ENCODE results near the gene TMEM267.
"Not testable (repeated sequence)": the region's sequence is repeated elsewhere in the genome, so short reads cannot be mapped to it uniquely, and the experiment has no call there.

TMEM267 gene, protein sequence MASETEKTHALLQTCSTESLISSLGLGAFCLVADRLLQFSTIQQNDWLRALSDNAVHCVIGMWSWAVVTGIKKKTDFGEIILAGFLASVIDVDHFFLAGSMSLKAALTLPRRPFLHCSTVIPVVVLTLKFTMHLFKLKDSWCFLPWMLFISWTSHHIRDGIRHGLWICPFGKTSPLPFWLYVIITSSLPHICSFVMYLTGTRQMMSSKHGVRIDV

DNA sequence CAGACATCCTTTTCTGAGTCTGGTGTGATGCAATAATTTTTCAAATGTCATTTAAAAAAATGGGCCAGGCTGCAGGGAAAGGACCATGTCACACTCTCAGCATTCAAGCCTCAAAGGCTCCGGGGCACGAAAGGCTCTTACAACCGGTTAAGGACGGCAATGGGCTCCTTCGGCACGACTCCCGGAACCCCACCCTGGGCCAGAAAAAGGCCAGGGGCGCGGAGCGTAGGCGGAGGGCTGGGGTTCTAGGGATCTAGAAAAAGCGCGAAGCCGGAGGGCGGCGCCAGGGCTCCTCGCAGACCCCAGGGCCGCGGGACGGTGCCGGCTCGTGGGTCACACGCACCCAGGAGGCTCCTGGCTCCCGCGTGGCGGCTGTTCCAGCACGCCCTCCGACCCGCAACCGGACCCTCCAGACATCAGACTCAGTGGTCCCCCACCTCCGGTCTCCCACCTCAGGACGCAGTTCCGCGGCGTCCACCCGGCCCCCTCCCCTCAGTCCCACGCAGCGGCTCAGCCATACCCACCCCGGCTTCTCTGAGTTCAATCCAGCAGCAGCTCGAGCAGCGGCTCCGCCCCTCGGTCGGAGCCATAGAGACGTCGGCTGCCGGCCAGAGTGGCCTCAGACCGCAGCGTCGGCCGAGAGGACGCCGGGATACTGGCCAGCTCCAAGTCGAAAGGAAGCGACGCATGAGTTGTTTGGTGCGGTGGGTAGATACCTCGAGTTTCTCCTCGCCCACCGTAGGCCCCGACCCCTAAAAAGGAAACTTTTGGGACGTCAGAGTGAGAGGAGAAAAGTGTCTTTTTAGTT lies at the start of gene TMEM267:
Gene TMEM267 (minus strand): TSS at position 568 of the 808 bp plus-strand sequence. CDS start 29,896 bp downstream, outside the sequence.
- H3K27ac ChIP-seq, result peak within 1 kb of the TSS; percentile 84 to 99 (median 96)
- peak within 1 kb of the TSS; percentile 71 to 90 (median 82) for H3K4me3 ChIP-seq

DNA sequence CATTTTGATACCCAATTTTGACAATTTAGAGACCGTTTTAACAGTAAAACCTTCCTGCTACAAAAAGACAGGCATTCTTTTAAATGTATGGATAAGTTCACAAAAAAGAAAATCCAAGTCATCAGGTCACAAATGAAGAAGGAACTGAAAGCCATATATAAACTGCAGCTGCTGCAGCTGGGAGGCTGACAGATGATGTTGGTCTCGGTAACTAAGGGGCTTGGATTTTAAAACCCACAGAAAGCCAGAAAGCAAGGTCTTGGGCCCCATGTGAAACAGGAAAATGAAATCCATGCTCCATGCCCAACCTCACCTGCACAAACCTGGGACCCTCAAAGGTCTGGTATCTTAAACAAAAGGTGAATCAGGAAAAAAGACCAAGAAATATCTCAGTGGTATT lies 47.0 kb upstream of the TMEM267 start:
- H3K27ac ChIP-seq, result no peak overlapping the region
- no peak overlapping the region for H3K4me3 ChIP-seq

DNA sequence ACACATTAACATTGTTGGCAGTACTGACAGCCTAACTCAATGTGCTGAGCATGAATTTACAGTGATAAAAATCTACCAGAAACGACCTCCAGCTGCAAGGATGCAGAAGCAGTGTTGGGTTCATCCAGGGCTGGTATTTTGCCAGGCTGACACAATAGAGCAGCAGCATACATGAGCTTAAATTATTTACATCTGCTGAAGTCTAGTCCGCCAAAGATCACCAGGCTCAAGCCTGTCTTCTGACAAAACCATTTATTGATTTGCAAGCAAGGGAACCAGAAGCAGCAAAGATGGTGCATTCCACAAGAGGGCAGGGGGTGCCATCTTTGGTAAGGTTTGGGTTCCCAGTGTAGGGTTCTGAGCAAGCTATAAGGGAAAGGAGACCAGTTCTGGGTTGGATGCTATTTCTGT lies 40.0 kb upstream of the TMEM267 start:
- Histone ChIP-seq H3K27ac (no peak overlapping the region), H3K4me3 (no peak overlapping the region)

DNA sequence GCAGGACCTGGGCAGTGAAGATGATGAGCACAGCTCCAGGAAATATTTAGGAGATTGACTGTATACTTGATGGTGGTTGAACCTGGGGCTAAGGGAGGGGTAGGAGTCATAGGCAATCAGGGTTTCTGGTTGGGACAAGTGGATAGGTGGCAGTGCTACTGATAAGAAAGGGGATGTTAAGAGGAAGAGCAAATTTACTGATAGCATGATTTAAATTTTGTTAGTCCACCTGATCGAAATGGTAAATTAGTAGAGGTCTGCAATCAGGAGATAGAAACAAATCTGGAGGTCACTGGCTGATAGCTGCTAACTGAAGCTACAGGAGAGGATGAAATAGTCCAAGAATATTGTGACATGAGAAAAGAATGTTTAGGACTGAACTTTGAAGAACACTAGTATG lies 37.0 kb upstream of the TMEM267 start:
- no peak overlapping the region for H3K4me3 ChIP-seq

DNA sequence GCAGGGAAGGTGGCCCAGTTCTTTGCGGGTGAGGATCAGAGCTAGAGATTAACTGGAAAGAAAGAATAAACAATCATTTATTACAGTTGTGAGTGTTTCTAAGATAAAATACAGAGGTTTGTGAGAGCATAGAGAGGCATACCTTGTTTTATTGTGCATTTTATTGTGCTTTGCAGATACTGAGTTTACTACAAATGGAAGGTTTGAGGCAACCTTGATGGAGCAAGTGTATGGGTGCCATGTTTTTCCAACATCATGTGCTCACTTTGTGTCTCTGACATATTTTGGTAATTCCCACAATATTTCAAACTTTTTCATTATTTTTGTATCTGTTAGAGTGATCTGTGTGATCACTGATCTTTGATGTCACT lies 32.0 kb upstream of the TMEM267 start:
- Histone ChIP-seq H3K4me3 (peak overlapping the region; percentile 33 to 73 (median 61)), H3K27ac (peak overlapping the region in 19 of 21 experiments; percentile 57 to 94 (median 85))

More for the DNA sequence above, 37.0 kb upstream of the TMEM267 start:
- no peak overlapping the region for H3K27ac ChIP-seq

DNA sequence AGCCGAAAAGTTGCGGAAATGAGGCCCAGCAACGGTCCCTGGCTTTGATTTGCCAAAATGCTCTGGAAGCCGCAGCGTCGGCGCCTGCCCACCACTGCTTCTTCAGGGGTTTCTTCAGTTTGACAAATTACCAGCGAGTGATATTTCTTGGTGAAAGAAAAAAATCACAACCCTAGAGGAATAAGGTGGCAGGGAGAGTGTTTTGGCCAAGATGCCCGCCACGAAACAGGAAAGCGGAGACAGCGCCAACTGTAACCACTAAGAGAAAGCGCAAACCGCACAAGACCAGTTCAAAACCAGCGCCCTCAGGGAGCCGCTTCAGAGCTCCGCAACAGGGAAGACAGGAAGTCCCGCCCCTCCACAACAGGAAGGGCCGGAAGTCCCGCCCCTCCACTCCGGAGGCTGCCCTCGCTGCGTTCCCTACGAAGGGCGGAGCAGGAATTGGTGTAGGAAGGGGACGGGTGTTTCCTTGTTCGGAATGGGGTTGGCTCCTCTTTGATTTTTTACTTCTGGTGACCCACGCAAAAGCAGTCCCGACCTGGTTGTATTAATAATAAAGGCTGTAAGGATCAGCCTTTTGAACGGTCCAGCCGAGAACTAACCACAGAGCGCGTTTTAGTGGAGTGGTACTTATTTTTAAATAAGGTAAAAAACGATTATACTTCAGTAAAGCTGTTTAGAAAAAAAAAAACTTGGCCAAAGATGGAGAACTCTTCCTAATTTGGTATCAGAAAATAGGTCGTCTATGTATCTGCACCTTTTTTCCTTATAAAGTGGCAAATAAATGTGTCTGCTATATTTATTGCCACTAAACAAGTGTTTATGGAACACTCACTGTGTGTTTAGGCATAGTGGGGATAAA lies 31.4 kb upstream of the TMEM267 start, which contains the start of gene C5orf34:
Gene C5orf34 (minus strand): TSS at position 333 of the 862 bp plus-strand sequence. CDS start 5,809 bp downstream, outside the sequence.
- peak within 1 kb of the TSS in 20 of 21 experiments; percentile 57 to 94 (median 85) for H3K27ac ChIP-seq

DNA sequence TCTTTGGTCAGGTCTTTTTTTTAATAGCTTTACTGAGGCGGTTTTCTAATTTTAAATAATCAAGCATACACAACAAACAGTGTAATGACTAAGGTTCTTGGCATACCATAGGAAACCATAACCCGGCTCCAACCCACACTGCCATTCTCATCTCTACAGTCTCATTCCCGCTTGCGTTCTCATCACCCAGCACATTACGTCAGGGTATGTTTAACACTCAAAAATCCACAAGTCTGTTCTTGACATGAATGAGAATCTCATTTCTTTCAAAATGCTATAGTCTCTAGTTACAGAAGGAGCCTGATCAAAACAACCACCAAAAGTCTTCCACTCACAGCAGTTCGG lies 30.8 kb upstream of the TMEM267 start:
- peak overlapping the region in 20 of 21 experiments; percentile 57 to 94 (median 84) for H3K27ac ChIP-seq
- peak overlapping the region; percentile 33 to 73 (median 61) for H3K4me3 ChIP-seq

More for the DNA sequence above, 31.4 kb upstream of the TMEM267 start, which contains the start of gene C5orf34:
- H3K4me3 ChIP-seq, result peak within 1 kb of the TSS; percentile 33 to 73 (median 61)

DNA sequence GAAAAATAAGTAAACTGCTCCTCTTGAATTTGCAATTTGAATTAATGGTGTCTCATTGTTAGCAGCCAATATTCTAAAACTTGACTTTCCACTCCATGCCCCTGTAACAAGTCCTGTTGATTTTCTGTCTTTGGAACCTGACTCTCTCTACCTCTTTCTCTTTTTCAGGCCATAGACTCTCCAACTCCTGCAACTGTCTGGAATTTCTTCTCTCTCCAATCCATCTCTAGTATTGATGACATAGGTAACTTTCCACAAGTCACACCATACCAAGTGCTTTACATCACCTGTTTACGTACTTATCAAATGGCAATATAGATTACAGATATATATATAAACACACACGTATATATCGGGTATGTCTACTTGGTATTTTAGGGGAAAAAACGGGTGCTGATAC lies 30.4 kb upstream of the TMEM267 start:
- peak overlapping the region in 9 of 21 experiments; percentile 57 to 94 (median 85) for H3K27ac ChIP-seq
- H3K4me3 ChIP-seq, result peak overlapping the region in 5 of 7 experiments; percentile 33 to 68 (median 50)

DNA sequence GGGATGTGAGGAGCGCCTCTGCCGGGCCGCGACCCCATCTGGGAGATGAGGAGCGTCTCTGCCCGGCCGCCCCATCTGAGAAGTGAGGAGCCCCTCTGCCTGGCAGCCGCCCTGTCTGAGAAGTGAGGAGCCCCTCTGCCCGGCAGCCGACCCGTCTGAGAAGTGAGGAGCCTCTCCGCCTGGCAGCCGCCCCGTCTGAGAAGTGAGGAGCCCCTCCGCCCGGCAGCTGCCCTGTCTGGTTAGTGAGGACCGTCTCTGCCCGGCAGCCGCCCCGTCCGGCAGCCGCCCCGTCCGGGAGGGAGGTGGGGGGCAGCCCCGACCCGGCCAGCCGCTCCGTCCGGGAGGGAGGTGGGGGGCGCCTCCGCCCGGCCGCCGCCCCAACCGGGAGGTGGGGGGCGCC lies 27.4 kb upstream of the TMEM267 start:
- not testable (repeated sequence) for H3K27ac ChIP-seq
- H3K4me3 ChIP-seq, result peak overlapping the region in 2 of 7 experiments; percentile 0 to 7

DNA sequence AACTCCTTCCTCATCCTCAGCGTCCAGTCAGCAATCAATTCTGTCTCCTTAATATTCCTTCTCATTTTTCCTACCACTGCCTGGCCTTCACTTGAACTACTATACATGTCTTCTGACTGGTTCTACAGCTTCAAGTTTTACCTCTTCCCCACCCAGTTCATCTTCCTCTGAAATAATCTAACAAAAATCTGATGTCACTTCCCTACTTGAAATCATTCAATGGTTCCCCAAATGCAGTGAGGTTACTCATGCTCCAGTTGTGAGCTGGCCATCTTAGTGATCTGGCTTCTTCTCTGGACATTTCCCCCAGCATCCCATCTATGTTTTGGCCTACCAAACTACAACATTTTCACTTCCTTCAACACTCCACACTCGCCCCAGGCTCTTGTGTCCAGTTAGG lies 14.9 kb upstream of the TMEM267 start:
- H3K27ac ChIP-seq, result no peak overlapping the region
- no peak overlapping the region for H3K4me3 ChIP-seq

DNA sequence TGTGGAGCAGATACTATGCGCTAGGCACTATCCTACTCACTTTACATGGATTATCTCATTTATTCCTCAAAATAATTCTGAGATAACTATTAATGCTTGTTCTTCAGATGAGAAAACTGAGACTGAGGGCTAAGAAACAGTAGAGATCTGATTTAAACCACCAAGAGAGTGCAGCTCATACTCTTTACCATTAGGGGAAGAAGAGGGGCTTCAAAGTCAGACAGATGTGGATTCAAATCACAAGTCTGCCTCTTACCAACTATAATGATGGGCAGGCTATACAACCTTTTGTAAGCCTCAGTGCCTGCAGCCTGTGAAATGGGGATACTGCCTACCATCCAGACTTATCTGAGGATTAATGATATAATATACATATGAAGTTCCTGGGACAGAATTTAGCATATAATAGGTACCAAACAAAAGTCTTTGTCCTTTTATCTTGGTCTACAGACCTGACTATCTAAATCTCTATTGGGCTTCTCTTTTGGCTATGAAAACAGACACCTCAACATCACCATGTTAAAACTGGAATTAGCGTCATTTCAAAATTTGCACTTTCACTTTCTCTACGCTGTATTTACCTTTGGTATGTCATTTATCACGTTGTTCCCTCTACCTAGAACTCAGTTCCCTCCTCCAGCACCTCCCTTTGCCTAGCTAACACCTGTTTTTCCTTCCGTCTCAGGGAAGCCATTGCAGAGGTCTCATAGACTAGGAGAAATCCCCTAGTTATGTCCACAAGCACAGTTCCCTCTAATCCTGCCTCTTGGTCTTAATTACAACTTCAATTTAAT lies 13.8 kb upstream of the TMEM267 start:
- no peak overlapping the region for H3K27ac ChIP-seq
- no peak overlapping the region for H3K4me3 ChIP-seq

DNA sequence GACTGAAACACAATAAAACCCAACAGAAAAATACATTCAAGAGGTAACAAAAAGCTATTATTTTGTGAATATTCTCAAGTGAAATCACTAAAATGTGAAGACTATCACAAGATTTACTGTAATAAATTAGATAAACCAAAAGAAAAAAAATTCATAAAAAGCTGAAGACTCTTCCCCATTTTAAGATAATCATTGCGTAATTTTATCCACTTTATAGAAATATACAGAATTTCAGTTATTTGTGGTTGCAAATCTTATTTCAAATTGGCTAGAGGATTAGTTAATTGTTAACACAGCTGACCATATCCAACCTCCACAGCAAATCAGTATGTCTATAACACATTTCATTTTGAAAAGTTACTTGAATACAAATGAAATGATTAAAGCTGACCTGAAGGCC lies 7.7 kb upstream of the TMEM267 start:
- Histone ChIP-seq H3K27ac (no peak overlapping the region), H3K4me3 (no peak overlapping the region)

DNA sequence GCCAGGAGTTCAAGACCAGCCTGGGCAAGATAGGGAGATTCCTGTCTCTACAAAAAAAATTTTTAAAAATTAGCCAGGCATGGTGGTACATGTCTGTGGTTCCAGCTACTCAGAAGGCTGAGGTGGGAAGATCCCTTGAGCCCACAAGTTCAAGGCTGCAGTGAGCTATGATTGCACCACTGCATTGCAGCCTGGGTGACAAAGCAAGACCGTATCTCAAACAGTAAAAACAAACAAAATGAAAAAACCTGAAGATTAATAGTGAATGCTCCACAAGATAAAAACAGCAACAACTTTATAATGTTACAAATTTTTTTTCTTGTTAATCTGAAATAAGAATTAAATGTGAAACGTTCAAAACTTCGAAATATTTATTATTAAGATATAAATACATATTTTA lies 2.7 kb upstream of the TMEM267 start:
- peak overlapping the region in 1 of 21 experiments; percentile 98 for H3K27ac ChIP-seq
- H3K4me3 ChIP-seq, result no peak overlapping the region

DNA sequence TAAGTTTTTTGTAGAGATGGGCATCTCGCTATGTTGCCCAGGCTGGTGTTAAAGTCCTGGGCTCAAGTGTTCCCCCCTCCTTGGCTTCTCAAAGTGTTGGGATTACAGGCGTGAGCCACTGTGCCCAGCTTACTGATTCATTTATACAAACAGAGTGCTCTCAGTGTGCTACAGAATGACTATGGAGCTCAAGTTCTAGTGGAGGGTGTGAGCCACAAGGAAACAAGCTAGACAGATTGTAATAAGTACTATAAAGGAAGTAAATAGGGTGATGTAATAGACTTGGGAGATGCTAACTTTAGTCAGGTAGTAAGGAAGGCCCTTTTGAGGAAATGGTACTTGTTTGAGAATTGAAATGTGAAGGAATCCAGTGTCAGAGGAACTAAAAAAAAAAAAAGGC lies 1.7 kb upstream of the TMEM267 start:
- Histone ChIP-seq H3K27ac (peak overlapping the region in 9 of 21 experiments; percentile 96 to 99 (median 98)), H3K4me3 (no peak overlapping the region)

DNA sequence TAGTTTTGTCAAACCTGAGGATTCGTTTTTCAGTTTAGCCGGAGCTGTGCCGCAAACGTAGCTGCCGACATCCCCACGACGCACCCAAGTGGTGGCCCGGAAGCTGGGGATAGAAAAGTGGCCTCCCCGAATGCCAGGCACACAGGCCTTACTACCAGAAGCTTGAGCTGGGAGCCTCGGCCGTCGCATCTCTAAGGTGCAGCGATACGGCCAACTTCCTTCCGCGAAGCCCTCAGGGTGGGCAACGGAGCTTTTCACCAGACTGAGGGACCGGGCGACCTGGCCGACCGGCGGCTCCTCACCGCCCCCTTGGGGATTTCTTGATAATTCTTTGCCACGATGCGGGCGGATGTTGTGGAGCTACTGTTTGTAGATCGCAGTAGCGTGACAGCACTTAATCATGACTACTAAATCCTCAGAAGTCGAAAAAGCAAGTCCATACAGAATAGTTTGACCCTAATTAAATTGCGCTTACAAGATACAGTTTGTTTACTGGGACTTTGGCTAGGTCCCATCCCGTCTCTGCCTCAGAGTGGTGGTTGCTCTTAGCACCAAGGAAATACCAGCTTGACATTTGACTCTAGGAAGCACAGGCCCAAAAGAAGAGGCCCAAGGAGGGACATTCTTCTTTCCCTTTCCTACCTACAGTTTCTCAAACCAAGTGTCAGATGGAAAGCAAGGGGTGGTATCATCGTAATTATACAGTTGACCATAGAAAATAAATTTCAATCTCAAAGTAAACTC lies 613 bp upstream of the TMEM267 start:
- Histone ChIP-seq H3K4me3 (peak overlapping the region; percentile 71 to 90 (median 82)), H3K27ac (peak overlapping the region; percentile 84 to 99 (median 96))

DNA sequence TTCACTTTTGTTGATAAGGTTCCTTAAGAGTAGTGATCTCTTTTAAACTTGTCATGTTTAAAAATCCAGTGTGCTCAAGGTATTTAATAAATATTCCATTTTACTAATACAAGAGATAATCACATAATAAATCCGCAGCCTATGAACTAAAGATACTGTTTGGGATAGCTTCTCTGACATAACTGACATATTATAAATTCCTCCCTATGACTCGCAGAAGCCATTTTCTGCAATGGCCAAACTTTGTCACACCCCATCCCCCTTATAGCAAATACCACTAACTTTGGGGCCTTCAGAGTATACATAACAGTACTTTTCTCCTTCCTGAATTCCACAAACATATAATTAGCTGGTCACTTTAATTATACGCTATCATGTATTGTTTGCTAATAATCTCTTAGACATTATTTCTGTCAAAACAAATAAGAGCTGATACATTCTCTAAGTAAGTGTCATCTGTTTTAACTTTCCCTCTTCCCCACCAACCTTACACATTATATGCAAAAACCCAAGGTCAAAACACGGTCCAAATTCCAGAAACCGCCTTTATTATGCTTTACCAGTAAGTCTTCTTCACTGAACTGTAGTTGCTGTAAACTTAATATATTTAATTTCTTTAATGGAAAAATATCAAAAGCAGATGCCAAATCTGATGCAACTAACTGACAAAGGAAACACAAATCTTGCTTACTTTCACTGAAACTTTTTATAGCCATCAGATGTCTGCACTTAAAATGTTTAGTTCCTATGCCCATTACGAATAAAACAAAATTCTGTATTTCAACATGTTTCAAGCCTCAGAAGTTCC lies 971 bp downstream of the TMEM267 start:
- Histone ChIP-seq H3K27ac (peak overlapping the region in 18 of 21 experiments; percentile 90 to 99 (median 97)), H3K4me3 (peak overlapping the region; percentile 71 to 90 (median 82))

DNA sequence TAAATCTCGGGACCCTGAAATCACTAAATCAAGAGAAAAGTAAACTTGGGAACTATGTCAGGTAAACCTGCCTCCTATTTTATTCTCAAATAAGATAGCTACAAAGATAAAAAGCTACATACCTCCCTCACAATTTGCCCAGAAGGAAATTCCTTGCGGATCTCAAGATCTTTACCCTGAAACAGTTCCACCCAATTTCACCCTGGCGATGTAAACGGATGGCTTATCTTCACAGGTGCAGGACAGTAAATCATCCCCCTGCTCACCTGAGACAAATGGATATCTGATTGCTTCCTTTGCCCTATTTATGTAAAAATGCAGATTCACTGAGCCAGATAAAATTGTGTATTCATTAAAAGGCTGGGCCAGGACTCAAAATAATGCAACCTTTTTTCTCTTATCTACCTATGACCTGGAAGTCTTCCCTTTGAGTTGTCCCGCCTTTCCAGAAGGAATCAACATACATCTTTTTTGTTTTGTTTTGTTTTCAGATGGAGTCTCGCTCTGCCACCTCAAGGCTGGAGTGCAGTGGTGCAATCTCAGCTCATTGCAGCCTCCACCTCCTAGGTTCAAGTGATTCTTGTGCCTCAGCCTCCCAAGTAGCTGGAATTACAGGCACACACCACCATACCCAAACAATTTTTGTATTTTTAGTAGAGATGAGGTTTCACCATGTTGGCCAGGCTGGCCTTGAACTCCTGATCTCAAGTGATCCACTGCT lies 13.8 kb downstream of the TMEM267 start:
- Histone ChIP-seq H3K27ac (no peak overlapping the region), H3K4me3 (no peak overlapping the region)
